Measurements from ENCODE around the gene DYNC2LI1.

DYNC2LI1 gene

GRCh38 chr2:43748333-43748732 lies 25.5 kb upstream of the DYNC2LI1 start:
- no peak for DNase-seq
- no peaks in the 10 kb centered on the region for H3K79me2 ChIP-seq (ENCODE audit: low read length)
- no peaks in the 10 kb centered on the region for H3K27me3 ChIP-seq (replicated peaks; ENCODE audit: insufficient read depth, low read length)
- no peak overlapping the region for H3K9ac ChIP-seq (ENCODE audit: low read length)
- H3K27ac ChIP-seq (ENCODE audit: low read length), result no peak overlapping the region
- H4K20me1 ChIP-seq (ENCODE audit: insufficient read depth, low read length), result no peaks in the 10 kb centered on the region
- no peak for TF ChIP-seq EZH2phosphoT487 (IDR thresholded peaks at IDR 0.05; ENCODE audit: low read length)
- TF ChIP-seq EZH2 (optimal IDR thresholded peaks at IDR 0.05; ENCODE audit: low read depth, low read length), result no peak
- TF ChIP-seq CTCF (IDR thresholded peaks at IDR 0.05; ENCODE audit: low read length), result no peak
- no peak overlapping the region for H2AFZ ChIP-seq (ENCODE audit: low read length)
- no peak overlapping the region for H3K4me3 ChIP-seq (ENCODE audit: low read length)
- H3K9me3 ChIP-seq (replicated peaks; ENCODE audit: insufficient read depth, low read length), result no peaks in the 10 kb centered on the region
- no peaks in the 10 kb centered on the region for H3F3A ChIP-seq (ENCODE audit: insufficient read depth, low read length)
- no peaks in the 10 kb centered on the region for H3K4me1 ChIP-seq (ENCODE audit: low read length)
- no peak overlapping the region for H3K4me2 ChIP-seq (ENCODE audit: low read depth, low read length)
- no peaks in the 10 kb centered on the region for H3K9me2 ChIP-seq (replicated peaks; ENCODE audit: insufficient read depth, low read length)
- no peaks in the 10 kb centered on the region for H3K36me3 ChIP-seq (replicated peaks; ENCODE audit: insufficient read depth, low read length)

GRCh38 chr2:43749583-43749982 lies 24.3 kb upstream of the DYNC2LI1 start:
- H4K20me1 ChIP-seq (ENCODE audit: insufficient read depth, low read length), result no peaks in the 10 kb centered on the region
- no peak overlapping the region for H3K27ac ChIP-seq (ENCODE audit: low read length)
- H3F3A ChIP-seq (ENCODE audit: insufficient read depth, low read length), result no peaks in the 10 kb centered on the region
- no peak overlapping the region for H3K4me3 ChIP-seq (ENCODE audit: low read length)
- no peaks in the 10 kb centered on the region for H3K9me3 ChIP-seq (replicated peaks; ENCODE audit: insufficient read depth, low read length)
- DNase-seq, result no peak
- H3K4me1 ChIP-seq (ENCODE audit: low read length), result no peaks in the 10 kb centered on the region
- H3K27me3 ChIP-seq (replicated peaks; ENCODE audit: insufficient read depth, low read length), result no peaks in the 10 kb centered on the region
- no peak overlapping the region for H2AFZ ChIP-seq (ENCODE audit: low read length)
- no peak overlapping the region for H3K4me2 ChIP-seq (ENCODE audit: low read depth, low read length)
- TF ChIP-seq EZH2phosphoT487 (IDR thresholded peaks at IDR 0.05; ENCODE audit: low read length) (no peak), EZH2 (optimal IDR thresholded peaks at IDR 0.05; ENCODE audit: low read depth, low read length) (no peak), CTCF (IDR thresholded peaks at IDR 0.05; ENCODE audit: low read length) (no peak)
- no peaks in the 10 kb centered on the region for H3K36me3 ChIP-seq (replicated peaks; ENCODE audit: insufficient read depth, low read length)
- H3K79me2 ChIP-seq (ENCODE audit: low read length), result no peaks in the 10 kb centered on the region
- no peaks in the 10 kb centered on the region for H3K9me2 ChIP-seq (replicated peaks; ENCODE audit: insufficient read depth, low read length)
- H3K9ac ChIP-seq (ENCODE audit: low read length), result no peak overlapping the region

GRCh38 chr2:43751476-43751990 lies 22.3 kb upstream of the DYNC2LI1 start:
- no peaks in the 10 kb centered on the region for H3K9me3 ChIP-seq (replicated peaks; ENCODE audit: insufficient read depth, low read length)
- no peaks in the 10 kb centered on the region for H4K20me1 ChIP-seq (ENCODE audit: insufficient read depth, low read length)
- H3K9ac ChIP-seq (ENCODE audit: low read length), result no peak overlapping the region
- H3K4me3 ChIP-seq (ENCODE audit: low read length), result no peak overlapping the region
- no peak overlapping the region for H3K4me2 ChIP-seq (ENCODE audit: low read depth, low read length)
- no peak for DNase-seq
- no peak for TF ChIP-seq CTCF (IDR thresholded peaks at IDR 0.05; ENCODE audit: low read length)
- no peak for TF ChIP-seq EZH2 (optimal IDR thresholded peaks at IDR 0.05; ENCODE audit: low read depth, low read length)
- TF ChIP-seq EZH2phosphoT487 (IDR thresholded peaks at IDR 0.05; ENCODE audit: low read length), result no peak
- H3K9me2 ChIP-seq (replicated peaks; ENCODE audit: insufficient read depth, low read length), result no peaks in the 10 kb centered on the region
- H3F3A ChIP-seq (ENCODE audit: insufficient read depth, low read length), result no peaks in the 10 kb centered on the region
- H3K36me3 ChIP-seq (replicated peaks; ENCODE audit: insufficient read depth, low read length), result no peaks in the 10 kb centered on the region
- no peaks in the 10 kb centered on the region for H3K27me3 ChIP-seq (replicated peaks; ENCODE audit: insufficient read depth, low read length)
- H3K79me2 ChIP-seq (ENCODE audit: low read length), result no peaks in the 10 kb centered on the region
- no peak overlapping the region for H3K27ac ChIP-seq (ENCODE audit: low read length)
- H2AFZ ChIP-seq (ENCODE audit: low read length), result no peak overlapping the region
- H3K4me1 ChIP-seq (ENCODE audit: low read length), result no peaks in the 10 kb centered on the region

Measured in MM.1S (cell line).